HEK293 (cell line): ENCODE results near the gene HMX1.

Experiments
- FEZF1 ChIP-seq: fragments of 450-650 bp; formaldehyde crosslinking; IDR thresholded peaks from 2 replicates; pipeline ENCODE4 v1.5.1; 2016; ENCODE audit warnings: missing biosample characterization, missing genetic modification characterization
- SP2 ChIP-seq: fragments of 450-650 bp; formaldehyde crosslinking; IDR thresholded peaks from 2 replicates; pipeline ENCODE4 v1.5.1; 2016; ENCODE audit warnings: missing biosample characterization, missing genetic modification characterization
- ZNF121 ChIP-seq: fragments of 450-650 bp; formaldehyde crosslinking; IDR thresholded peaks from 2 replicates; pipeline ENCODE4 v1.5.1; 2016; ENCODE audit warnings: missing biosample characterization, missing genetic modification characterization
- ZNF274 ChIP-seq, 2 experiments: fragments of 200-500 bp in 1 of 2; fragments of 450-650 bp in 1 of 2; sonication (Bioruptor generic) in 1 of 2; formaldehyde crosslinking in 1 of 2; IDR thresholded peaks; 2 replicates each; pipeline versions ENCODE4 v1.5.1 to v1.6.1; 2014 to 2016; ENCODE audit warnings: borderline replicate concordance in 1 of 2, inconsistent platforms in 1 of 2, low read length in 1 of 2, missing biosample characterization in 1 of 2, missing genetic modification characterization in 1 of 2
- ZNF302 ChIP-seq: fragments of 450-650 bp; formaldehyde crosslinking; IDR thresholded peaks from 2 replicates; pipeline ENCODE4 v1.5.1; 2016; ENCODE audit warnings: missing biosample characterization, missing genetic modification characterization, low read depth
- ZNF623 ChIP-seq: fragments of 450-650 bp; formaldehyde crosslinking; IDR thresholded peaks from 2 replicates; pipeline ENCODE4 v1.5.1; 2016; ENCODE audit warnings: missing biosample characterization, missing genetic modification characterization
- ZNF76 ChIP-seq: fragments of 450-650 bp; formaldehyde crosslinking; IDR thresholded peaks from 2 replicates; pipeline ENCODE4; 2016; ENCODE audit warnings: low read depth, missing biosample characterization, missing genetic modification characterization, borderline replicate concordance
- TF ChIP-seq, protein P1 (sequence below): fragments of 450-650 bp; formaldehyde crosslinking; IDR thresholded peaks from 2 replicates; pipeline ENCODE4 v1.5.1; 2016; ENCODE audit warnings: missing biosample characterization, missing genetic modification characterization

DNA sequence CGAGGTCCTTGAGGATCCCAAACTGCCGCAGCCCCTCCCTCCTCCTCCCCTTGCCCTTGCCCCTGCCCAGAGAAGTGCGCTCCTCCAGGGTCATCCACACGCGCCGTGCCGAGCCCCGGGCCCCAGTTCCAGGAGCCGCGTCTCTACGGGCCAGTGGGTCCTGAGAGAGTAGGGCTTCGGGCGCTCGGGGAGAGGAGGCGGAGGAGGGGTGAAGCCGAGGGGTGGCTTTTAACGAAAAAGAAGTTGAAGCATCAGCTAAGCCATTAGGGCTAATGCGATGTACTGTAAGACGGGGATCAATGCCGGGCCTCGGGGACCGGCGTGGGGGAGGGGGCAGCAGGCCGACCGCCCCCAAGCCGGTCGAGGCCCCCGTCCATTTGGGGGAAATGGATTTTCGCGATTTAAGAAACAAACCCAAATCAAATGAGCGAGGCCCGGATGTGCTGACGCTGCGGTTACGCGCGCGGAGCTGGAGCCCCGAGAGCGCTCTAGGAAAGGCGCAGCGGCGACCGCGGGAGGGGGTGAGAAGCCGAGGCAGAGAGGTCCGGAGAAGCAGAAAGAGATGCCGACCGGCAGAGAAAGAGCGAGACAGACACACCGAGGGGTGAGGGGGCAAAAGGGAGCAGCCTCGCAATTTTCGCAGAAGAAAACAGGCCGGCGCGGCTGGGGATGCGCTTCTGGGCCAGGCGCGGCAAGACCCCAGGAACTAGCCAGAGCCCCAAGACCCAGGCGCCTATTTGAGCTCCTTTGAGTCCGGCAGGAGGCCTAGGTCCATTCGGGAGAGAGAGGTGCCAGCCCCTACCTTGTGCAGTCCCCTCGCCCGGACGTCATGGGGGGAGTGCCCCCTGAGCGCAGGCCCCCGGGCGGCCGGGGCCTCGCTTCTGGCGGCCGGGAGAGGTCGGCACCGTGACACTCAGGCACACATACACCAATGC, 13.6 kb downstream of the HMX1 start:
- TF ChIP-seq SP2 (tag by site-specific recombination) = no peak
- TF ChIP-seq ZNF76 = no peak
- TF ChIP-seq, protein P1, sequence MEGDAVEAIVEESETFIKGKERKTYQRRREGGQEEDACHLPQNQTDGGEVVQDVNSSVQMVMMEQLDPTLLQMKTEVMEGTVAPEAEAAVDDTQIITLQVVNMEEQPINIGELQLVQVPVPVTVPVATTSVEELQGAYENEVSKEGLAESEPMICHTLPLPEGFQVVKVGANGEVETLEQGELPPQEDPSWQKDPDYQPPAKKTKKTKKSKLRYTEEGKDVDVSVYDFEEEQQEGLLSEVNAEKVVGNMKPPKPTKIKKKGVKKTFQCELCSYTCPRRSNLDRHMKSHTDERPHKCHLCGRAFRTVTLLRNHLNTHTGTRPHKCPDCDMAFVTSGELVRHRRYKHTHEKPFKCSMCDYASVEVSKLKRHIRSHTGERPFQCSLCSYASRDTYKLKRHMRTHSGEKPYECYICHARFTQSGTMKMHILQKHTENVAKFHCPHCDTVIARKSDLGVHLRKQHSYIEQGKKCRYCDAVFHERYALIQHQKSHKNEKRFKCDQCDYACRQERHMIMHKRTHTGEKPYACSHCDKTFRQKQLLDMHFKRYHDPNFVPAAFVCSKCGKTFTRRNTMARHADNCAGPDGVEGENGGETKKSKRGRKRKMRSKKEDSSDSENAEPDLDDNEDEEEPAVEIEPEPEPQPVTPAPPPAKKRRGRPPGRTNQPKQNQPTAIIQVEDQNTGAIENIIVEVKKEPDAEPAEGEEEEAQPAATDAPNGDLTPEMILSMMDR (tag by site-specific recombination) = no peak
- no peak for TF ChIP-seq ZNF302
- no peak for TF ChIP-seq FEZF1 (tag by site-specific recombination)
- TF ChIP-seq ZNF623 (tag by site-specific recombination) = no peak
- TF ChIP-seq ZNF274 (IDR thresholded peaks at IDR 0.05; ENCODE audit: low read length) = no peak
- TF ChIP-seq ZNF274 (tag by site-specific recombination; IDR thresholded peaks at IDR 0.05; ENCODE audit: borderline replicate concordance) = no peak
- TF ChIP-seq ZNF121 (tag by site-specific recombination) = no peak
